Measurements from ENCODE around the gene TAOK1. TPM values are rescaled to one million over a fixed set of nuclear protein-coding genes. Genes with fewer than 3 reads are reported as not detected.

The TAOK1 gene
- total RNA-seq, 1 donor from 2014 or later, result 63.5 TPM

GRCh38 chr17:29568331-29569244 is 178.4 kb downstream of the TAOK1 start, which contains the start of gene TP53I13:
Gene TP53I13 (plus strand): TSS chr17:29568701. CDS start chr17:29568759, 58 bp downstream.
- Mint-ChIP-seq H3K36me3 (peaks cover 9% of the 10 kb centered on the region), H3K9me3 (no peaks in the 10 kb centered on the region), H3K27ac (peak within 1 kb of the TSS; percentile 88), H3K4me3 (peak within 1 kb of the TSS; percentile 98), H3K4me1 (ENCODE audit: unreplicated experiment) (peaks cover 11% of the 10 kb centered on the region), H3K27me3 (peaks cover 28% of the 10 kb centered on the region)
- DNase-seq (ENCODE audit: extremely low spot score, unreplicated experiment), result peak; percentile 90
- TF ChIP-seq CTCF (conservative IDR thresholded peaks at IDR 0.05), result no peak

GRCh38 chr17:29569245-29569950 is 179.2 kb downstream of the TAOK1 start:
- peaks cover 11% of the 10 kb centered on the region for H3K4me1 Mint-ChIP-seq (ENCODE audit: unreplicated experiment)
- DNase-seq (ENCODE audit: extremely low spot score, unreplicated experiment), result peak; percentile 67
- no peaks in the 10 kb centered on the region for H3K9me3 Mint-ChIP-seq
- peaks cover 6% of the 10 kb centered on the region for H3K36me3 Mint-ChIP-seq
- no peak for TF ChIP-seq CTCF (conservative IDR thresholded peaks at IDR 0.05)
- H3K4me3 Mint-ChIP-seq, result peak overlapping the region; percentile 95
- peak overlapping the region; percentile 88 for H3K27ac Mint-ChIP-seq
- H3K27me3 Mint-ChIP-seq, result peaks cover 21% of the 10 kb centered on the region

DNA sequence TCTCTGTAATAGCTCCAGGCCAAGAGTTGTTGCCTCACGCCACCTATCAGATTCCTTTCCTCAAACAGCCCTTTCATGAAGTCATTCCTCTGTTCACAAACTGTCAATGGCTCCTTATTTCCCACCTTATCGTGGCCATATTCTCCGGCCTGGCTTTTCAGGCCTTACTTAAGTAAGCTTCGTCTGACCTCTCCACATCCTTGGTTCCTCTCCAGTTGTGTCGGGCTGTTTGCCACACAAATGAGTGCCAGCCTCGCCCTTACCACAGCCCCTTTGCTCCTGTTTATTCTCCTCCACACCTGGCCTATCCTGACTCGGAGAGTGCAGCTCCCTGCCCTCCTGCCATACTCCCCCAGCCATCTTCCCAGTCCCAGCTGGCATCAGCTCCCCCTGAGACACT is 180.4 kb downstream of the TAOK1 start:
- Mint-ChIP-seq H3K27ac (peak overlapping the region; percentile 21), H3K27me3 (peaks cover 13% of the 10 kb centered on the region), H3K36me3 (peaks cover 6% of the 10 kb centered on the region), H3K4me1 (ENCODE audit: unreplicated experiment) (peaks cover 11% of the 10 kb centered on the region), H3K4me3 (peak overlapping the region; percentile 57), H3K9me3 (no peaks in the 10 kb centered on the region)
- DNase-seq (ENCODE audit: extremely low spot score, unreplicated experiment), result peak; percentile 58
- no peak for TF ChIP-seq CTCF (conservative IDR thresholded peaks at IDR 0.05)

- H3K4me3 Mint-ChIP-seq, result no peak overlapping the region
These were observed 181.3 kb downstream of the TAOK1 start for GRCh38 chr17:29571486-29571882.

More at GRCh38 chr17:29571486-29571882, 181.3 kb downstream of the TAOK1 start:
- TF ChIP-seq CTCF (conservative IDR thresholded peaks at IDR 0.05), result no peak
- Mint-ChIP-seq H3K4me1 (ENCODE audit: unreplicated experiment) (peaks cover 7% of the 10 kb centered on the region), H3K27ac (no peak overlapping the region), H3K36me3 (peaks cover 6% of the 10 kb centered on the region), H3K27me3 (peaks cover 6% of the 10 kb centered on the region), H3K9me3 (no peaks in the 10 kb centered on the region)
- DNase-seq (ENCODE audit: extremely low spot score, unreplicated experiment), result no peak
